Measurements from ENCODE around the gene UBE2V1.
"Not testable (repeated sequence)": the region's sequence is repeated elsewhere in the genome, so short reads cannot be mapped to it uniquely, and the experiment has no call there.

The UBE2V1 gene

DNA sequence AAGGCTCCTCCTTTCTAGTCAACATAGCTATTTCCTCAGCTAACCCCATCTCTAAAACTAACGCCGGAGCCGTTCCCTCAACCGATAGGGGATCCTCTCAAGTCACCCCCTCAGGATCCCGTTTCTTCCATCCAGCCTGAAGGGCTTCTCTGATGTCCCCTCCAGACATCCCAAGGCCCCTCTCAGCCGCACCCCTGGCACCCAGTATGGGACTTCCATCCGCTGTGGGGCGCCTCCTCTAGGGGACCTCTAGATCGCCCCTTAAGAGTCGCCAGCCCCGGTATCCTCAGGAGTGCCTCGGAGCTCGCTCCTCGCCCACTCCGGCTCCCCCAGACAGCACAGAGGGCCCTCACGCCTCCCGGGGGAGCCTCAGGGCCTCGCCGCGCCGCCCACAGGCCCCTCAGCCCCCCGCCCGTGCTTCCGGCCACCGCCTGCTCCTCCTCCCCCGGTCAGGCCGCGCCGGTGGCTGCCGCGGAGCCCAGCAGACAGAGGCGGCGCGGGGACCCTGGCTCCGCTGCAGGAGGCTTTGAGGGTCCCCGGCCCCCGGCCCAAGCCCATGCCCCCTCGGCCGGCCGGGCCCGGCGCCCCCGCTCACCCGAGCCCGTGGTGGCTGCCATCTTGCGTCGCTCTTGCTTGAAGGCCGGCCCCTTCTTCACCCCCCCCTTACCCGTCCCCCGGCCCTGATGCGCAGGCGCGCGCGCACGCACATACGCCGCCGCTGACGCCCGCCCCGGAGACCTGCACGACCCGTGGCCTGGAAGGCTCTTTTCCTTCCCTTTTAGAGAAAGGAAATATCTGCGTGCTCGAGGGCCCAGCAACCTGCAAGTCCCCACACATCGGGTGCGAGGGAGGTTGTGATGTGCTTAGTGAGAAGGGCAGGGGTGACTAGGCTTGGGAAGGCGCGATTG, at the start of gene UBE2V1:
Gene UBE2V1, minus strand, starts transcription at position 639 of the 908 bp plus-strand sequence. Its CDS starts 22 bp downstream, at position 617.
- peak within 1 kb of the TSS; percentile 83 for H3K4me3 ChIP-seq (replicated peaks; ENCODE audit: low read depth, low read length)
- TF ChIP-seq, protein P1, sequence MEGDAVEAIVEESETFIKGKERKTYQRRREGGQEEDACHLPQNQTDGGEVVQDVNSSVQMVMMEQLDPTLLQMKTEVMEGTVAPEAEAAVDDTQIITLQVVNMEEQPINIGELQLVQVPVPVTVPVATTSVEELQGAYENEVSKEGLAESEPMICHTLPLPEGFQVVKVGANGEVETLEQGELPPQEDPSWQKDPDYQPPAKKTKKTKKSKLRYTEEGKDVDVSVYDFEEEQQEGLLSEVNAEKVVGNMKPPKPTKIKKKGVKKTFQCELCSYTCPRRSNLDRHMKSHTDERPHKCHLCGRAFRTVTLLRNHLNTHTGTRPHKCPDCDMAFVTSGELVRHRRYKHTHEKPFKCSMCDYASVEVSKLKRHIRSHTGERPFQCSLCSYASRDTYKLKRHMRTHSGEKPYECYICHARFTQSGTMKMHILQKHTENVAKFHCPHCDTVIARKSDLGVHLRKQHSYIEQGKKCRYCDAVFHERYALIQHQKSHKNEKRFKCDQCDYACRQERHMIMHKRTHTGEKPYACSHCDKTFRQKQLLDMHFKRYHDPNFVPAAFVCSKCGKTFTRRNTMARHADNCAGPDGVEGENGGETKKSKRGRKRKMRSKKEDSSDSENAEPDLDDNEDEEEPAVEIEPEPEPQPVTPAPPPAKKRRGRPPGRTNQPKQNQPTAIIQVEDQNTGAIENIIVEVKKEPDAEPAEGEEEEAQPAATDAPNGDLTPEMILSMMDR (IDR thresholded peaks at IDR 0.05; ENCODE audit: low read depth, low read length, missing control alignments) = peak; percentile 26
- peak; percentile 47 for DNase-seq (ENCODE audit: extremely low read depth, low read depth)

DNA sequence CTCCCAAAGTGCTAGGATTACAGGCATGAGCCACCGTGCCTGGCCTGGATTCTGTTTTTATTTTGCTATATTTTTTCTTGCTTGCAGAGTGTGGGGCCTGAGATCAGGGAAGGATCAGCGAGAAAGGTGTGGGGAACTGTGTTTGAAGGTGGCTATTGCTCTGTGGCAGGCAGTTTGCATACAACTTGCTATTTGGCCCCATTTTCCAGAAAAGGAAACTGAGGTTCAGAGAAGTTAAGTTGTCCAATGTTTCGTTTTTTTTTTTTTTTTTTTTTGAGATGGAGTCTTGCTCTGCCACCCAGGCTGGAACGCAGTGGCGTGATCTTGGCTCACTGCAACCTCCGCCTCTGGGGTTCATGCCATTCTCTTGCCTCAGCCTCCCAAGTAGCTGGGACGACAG, 48.5 kb upstream of the UBE2V1 start:
- not testable (repeated sequence) for H3K4me3 ChIP-seq (replicated peaks; ENCODE audit: low read depth, low read length); DNase-seq (ENCODE audit: extremely low read depth, low read depth)

DNA sequence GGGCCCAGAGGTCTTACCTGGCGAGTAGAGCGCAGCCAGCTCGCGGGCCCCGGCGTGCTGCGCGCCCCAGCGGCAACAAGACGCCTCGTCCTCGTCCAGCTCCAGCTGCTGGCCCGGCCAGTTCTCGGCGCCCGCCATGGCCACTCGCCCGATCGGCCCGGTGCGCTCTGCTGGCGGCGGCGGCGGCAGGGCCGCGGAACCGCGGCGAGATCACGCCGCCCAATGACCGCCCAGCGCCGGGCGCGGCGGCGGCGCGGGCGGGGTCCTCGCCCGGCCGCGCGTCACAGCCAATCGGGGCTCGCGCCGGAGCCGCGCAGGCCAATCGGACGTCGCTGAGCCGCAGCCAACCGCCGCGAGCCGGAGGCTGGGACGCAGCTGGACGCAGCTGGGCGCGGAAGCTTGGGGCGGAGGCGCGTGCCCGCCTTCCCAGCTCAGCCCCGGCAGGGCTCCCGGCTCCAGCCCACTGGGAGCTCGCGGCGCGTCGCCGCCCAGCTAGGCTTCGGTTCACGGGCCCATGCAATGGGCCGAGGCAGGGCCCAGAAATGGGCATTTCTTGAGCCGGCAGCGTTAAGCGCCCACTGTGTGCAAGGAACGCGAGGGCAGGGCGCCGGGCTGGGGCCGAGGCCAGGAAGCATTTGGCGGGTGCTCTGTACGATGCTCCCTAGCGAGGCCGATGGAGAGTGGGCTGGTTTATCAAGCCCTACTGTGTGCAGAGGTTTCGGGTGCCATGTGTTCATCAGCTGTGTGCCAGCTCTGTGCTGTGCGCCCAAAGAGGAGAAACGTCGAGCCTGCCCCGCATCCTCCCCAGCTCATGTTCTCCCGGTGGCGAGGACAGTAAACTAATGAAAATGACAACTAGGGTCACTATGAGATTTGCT, 40.8 kb upstream of the UBE2V1 start, which contains the start of gene PEDS1:
Gene PEDS1, minus strand, starts transcription at position 224 of the 878 bp plus-strand sequence. Its CDS starts 86 bp downstream, at position 138.
- peak within 1 kb of the TSS; percentile 94 for H3K4me3 ChIP-seq (replicated peaks; ENCODE audit: low read depth, low read length)
- TF ChIP-seq, protein P1 (IDR thresholded peaks at IDR 0.05; ENCODE audit: low read depth, low read length, missing control alignments) = no peak
- DNase-seq (ENCODE audit: extremely low read depth, low read depth) = peak; percentile 63

DNA sequence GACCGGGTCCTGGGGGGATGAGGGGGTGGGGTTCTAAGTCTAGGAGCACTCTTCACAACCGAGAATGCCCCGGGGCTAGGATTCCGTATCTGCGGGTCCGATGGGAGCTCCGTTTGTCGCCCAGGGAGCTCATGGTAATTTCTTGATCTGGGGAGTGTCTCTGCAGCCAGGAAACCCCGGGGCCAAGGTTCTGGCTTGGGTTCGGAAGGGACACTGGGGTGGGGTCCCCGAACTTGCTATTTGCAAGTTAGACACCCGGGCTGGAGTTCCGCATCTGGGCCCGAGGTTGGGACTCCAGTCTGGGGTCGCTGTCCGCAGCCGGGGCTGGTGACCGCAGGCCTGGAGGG, 40.2 kb upstream of the UBE2V1 start:
- peak overlapping the region; percentile 94 for H3K4me3 ChIP-seq (replicated peaks; ENCODE audit: low read depth, low read length)
- no peak for DNase-seq (ENCODE audit: extremely low read depth, low read depth)
- TF ChIP-seq, protein P1 (IDR thresholded peaks at IDR 0.05; ENCODE audit: low read depth, low read length, missing control alignments) = no peak

DNA sequence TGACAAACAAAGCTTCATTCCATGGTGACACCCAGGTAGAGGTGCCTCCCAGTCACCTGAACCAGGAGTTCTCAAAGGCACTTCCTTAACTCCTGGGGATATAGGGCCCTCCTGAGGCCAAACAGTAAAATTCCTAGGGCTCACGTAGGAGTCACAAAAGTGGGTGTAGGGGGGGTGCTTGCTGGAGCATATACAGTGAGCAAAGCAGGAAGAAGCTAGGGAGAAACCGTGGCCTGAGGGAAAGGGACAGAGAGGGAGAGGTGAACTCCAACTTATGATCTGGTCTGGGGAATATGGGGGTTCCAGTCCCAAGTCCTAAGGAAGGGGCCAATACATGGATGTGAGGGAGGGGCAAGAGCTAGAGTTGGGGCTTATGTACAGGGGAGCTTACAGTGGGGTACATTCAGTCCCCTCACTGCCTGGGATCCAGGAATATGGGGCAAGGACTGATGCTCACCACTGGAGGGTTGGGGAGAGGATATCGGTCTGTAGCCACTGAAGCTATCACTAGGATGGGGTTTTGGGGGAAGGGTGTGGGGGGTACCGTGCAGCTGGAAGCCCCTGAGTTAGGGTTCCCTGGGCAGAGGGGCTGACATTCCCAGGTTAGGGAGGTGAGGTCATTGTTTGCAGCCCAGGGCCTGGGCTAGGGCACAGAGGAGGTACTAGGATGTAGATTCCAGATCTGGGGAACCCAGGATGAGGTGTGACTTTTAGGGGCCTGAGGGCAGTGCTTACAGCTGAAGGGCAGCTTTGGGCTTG, 39.6 kb upstream of the UBE2V1 start:
- no peak for DNase-seq (ENCODE audit: extremely low read depth, low read depth)
- TF ChIP-seq, protein P1 (IDR thresholded peaks at IDR 0.05; ENCODE audit: low read depth, low read length, missing control alignments) = no peak
- peak overlapping the region; percentile 94 for H3K4me3 ChIP-seq (replicated peaks; ENCODE audit: low read depth, low read length)

DNA sequence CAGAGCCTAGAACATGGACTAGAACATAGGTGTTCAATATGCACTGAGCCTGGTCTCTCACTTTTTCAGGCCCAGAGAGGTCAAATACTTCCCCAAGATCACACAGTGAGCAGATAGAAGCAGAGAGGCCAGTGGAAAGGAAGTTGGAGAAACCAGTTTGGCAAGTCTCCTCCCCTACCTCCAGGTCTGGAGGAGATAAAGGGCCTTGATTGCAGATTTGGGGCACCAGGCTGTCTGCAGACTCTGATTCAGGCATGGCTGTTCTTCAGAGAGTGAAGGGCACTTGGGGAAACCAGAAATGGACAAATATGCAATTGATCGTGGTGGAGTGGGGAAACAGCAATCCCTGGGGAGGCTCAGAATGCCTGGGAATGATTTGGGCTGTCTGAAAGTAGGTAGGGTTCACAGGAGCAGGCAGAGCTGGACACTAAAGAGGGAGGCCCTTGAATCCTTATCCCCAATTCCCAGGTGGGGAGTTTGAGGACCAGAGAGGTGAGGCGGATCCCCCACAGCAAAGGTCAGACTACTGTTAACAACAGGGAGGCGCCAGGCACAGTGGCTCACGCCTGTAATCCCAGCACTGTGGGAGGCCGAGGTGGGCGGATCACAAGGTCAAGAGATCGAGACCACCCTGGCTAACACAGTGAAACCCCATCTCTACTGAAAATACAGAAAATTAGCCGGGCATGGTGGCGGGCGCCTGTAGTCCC, 38.2 kb upstream of the UBE2V1 start:
- DNase-seq (ENCODE audit: extremely low read depth, low read depth) = no peak
- TF ChIP-seq, protein P1 (IDR thresholded peaks at IDR 0.05; ENCODE audit: low read depth, low read length, missing control alignments) = no peak
- peak overlapping the region; percentile 7; the same call in 1 of the 2 replicates for H3K4me3 ChIP-seq (replicated peaks; ENCODE audit: low read depth, low read length)
